Measurements from ENCODE around the gene FCHO2.

GRCh38 chr5:73027816-73028215 is 72.0 kb downstream of the FCHO2 start:
- TF ChIP-seq TAF1 (IDR thresholded peaks at IDR 0.05; ENCODE audit: borderline replicate concordance, insufficient read depth, low read length), result no peak
- no peak for TF ChIP-seq REST (IDR thresholded peaks at IDR 0.05; ENCODE audit: insufficient read depth in 1 of 2, low read depth in 2 of 2, low read length in 2 of 2)
